ENCODE results near the gene MAPK9.

DNA sequence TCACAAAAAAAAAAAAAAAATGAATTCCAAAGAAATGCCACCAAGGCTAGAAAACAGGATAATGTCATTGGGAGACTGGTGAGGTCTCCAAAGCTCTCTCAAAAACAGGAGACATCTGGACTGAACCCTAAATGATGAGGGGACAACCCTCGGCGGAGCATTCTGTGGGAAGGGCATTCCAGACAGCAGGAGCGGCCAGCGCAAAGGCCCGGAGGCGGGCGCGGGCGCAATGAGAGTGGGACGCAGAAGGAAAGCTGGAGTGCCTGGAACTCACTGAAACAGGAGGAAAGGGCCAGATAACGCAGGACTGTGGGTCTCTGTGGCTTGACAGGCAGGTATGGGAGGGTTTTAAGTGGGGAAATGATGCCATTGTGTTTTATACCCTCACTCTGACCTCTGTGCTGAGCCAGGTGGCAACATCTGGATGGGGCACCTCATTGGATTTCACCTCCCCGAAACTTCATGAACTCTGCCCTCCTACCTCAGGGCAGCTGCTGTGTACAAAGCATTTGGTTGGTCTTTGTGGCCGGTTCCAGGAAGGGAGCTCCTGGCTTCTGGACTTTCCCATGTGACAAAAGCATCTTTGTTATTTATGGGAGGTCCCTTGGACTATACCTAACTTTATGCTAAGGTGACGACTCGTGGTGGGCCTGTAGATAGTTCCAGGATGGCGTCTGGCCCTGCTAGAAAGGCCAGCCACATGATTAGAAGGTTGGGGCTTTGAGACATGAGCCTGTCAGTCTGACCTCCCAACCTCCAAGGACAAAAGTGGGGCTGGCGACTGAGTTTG is 11.5 kb upstream of the MAPK9 start:
- TF ChIP-seq, protein P1, sequence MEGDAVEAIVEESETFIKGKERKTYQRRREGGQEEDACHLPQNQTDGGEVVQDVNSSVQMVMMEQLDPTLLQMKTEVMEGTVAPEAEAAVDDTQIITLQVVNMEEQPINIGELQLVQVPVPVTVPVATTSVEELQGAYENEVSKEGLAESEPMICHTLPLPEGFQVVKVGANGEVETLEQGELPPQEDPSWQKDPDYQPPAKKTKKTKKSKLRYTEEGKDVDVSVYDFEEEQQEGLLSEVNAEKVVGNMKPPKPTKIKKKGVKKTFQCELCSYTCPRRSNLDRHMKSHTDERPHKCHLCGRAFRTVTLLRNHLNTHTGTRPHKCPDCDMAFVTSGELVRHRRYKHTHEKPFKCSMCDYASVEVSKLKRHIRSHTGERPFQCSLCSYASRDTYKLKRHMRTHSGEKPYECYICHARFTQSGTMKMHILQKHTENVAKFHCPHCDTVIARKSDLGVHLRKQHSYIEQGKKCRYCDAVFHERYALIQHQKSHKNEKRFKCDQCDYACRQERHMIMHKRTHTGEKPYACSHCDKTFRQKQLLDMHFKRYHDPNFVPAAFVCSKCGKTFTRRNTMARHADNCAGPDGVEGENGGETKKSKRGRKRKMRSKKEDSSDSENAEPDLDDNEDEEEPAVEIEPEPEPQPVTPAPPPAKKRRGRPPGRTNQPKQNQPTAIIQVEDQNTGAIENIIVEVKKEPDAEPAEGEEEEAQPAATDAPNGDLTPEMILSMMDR (IDR thresholded peaks at IDR 0.05; ENCODE audit: low read depth, low read length, poor library complexity, severe bottlenecking), result no peak
- TF ChIP-seq EZH2phosphoT487 (IDR thresholded peaks at IDR 0.05; ENCODE audit: borderline replicate concordance, low read length), result no peak

Data from DOHH2 (cell line).